Transverse colon (tissue), 4 donors: ENCODE results near the gene MUC21. TPM values are rescaled to one million over a fixed set of nuclear protein-coding genes. Genes with fewer than 3 reads are reported as not detected.

Experiments
- DNase-seq: peaks from one replicate; pipeline ENCODE4 v3.0.0-alpha.2; 2019
- H3K27ac ChIP-seq, 4 donors: fragments of 200-600 bp; sonication (generic); 2 replicates each; pipeline ENCODE4 v1.5.1; 2016 to 2018; ENCODE audit warnings: inconsistent platforms in 4 of 4
- H3K27me3 ChIP-seq: fragments of 200-600 bp; sonication (generic); 2 replicates; pipeline ENCODE4 v1.5.1; 2017; ENCODE audit warnings: inconsistent platforms
- H3K36me3 ChIP-seq, 4 donors: fragments of 200-600 bp; sonication (generic); 2 replicates each; pipeline ENCODE4 v1.5.1; 2017 to 2019; ENCODE audit warnings: inconsistent platforms in 4 of 4
- H3K4me1 ChIP-seq, 4 donors: fragments of 200-600 bp; sonication (generic); 2 replicates each; pipeline ENCODE4 v1.5.1; 2017 to 2020; ENCODE audit warnings: inconsistent platforms in 4 of 4
- H3K4me3 ChIP-seq, 4 donors: fragments of 200-600 bp; sonication (generic); 1 replicate in 1 of 4; 2 replicates in 3 of 4; pipeline versions ENCODE4 v1.5.1 to v1.6.1; 2017 to 2019; ENCODE audit warnings: inconsistent platforms in 4 of 4
- H3K9me3 ChIP-seq, 2 donors: fragments of 200-600 bp; sonication (generic); 2 replicates each; pipeline ENCODE4 v1.5.1; 2017 to 2019; ENCODE audit warnings: inconsistent platforms in 2 of 2
- CTCF ChIP-seq, 5 experiments: fragments of 200-600 bp in 3 of 5; fragments of 450-650 bp in 2 of 5; sonication (generic) in 3 of 5; IDR thresholded peaks; 1 replicate in 2 of 5; 2 replicates in 3 of 5; pipeline ENCODE4 v1.5.1; 2016 to 2017; ENCODE audit warnings: antibody characterized with exemption in 5 of 5, inconsistent platforms in 3 of 5, mild to moderate bottlenecking in 2 of 5, moderate library complexity in 1 of 5
- EP300 ChIP-seq: sonication (generic); formaldehyde crosslinking; IDR thresholded peaks from one replicate; pipeline ENCODE4 v1.6.1; 2017; ENCODE audit warnings: antibody characterized with exemption, low read depth
- POLR2A ChIP-seq: fragments of 450-650 bp; IDR thresholded peaks from one replicate; pipeline ENCODE4 v1.6.1; 2016; ENCODE audit warnings: antibody characterized with exemption, mild to moderate bottlenecking, moderate library complexity
- POLR2AphosphoS5 ChIP-seq, 3 donors: sonication (generic); formaldehyde crosslinking; IDR thresholded peaks; one replicate each; pipeline ENCODE4 v1.6.1; 2016; ENCODE audit warnings: antibody characterized with exemption in 3 of 3
- WGBS, 2 donors: methylation state at CpG; one replicate each; pipeline ENCODE4 v1.1.5; 2018; ENCODE audit warnings: low coverage in 1 of 2; 5-methylcytosine and 5-hydroxymethylcytosine counted together
- in situ Hi-C, 4 donors: fragments of 200-750 bp; cut with MboI; loops; one replicate each; pipeline versions ENCODE4 v1.15.0 to v1.15.1; 2017; ENCODE audit warnings: low sequenced_read_pairs in 3 of 4, low pct_ligation_motif_present in 1 of 4, low pct_unique_long_range_greater_than_20kb in 1 of 4
- intact Hi-C: fragments of 100-400 bp; cut with DNase I; formaldehyde crosslinking; loops from one replicate; pipeline ENCODE4 v1.15.1; 2023; ENCODE audit warnings: low total_unique reads
- total RNA-seq, 4 donors: library from RNA; depleted of rRNA; stranded (reverse); fragments of >200 nt; gene quantifications; one replicate each; pipeline ENCODE4 v1.1.0, GENCODE V29; 2016

Gene MUC21
- total RNA-seq = not detected

- in situ Hi-C loops = no loop called here
- intact Hi-C loops = no loop called here
- peaks cover 21% of the 10 kb centered on the region for H3K27me3 ChIP-seq
- H3K36me3 ChIP-seq = no peaks in the 10 kb centered on the region
- no peak within 1 kb of the TSS for H3K27ac ChIP-seq
- no peaks in the 10 kb centered on the region for H3K9me3 ChIP-seq
- peaks cover 0 to 5% (median 0%) of the 10 kb centered on the region in 4 donors for H3K4me1 ChIP-seq
- no peak for TF ChIP-seq CTCF (IDR thresholded peaks at IDR 0.05)
- no peak for TF ChIP-seq POLR2A
- TF ChIP-seq EP300 = no peak
- no peak for TF ChIP-seq POLR2AphosphoS5 (IDR thresholded peaks at IDR 0.05)
- DNase-seq = no peak
- no peak within 1 kb of the TSS for H3K4me3 ChIP-seq
- 48 to 58% methylated on average over 3 to 6 of the region's 6 CpGs for WGBS, 2 donors
Measured at GRCh38 chr6:30983439-30983838, at the start of gene MUC21. Gene MUC21, plus strand, starts transcription at chr6:30983718. Its CDS starts 241 bp downstream, at chr6:30983959.

- TF ChIP-seq EP300 (no peak), CTCF (IDR thresholded peaks at IDR 0.05) (no peak), POLR2AphosphoS5 (IDR thresholded peaks at IDR 0.05) (no peak), POLR2A (no peak)
- H3K27ac ChIP-seq = no peak overlapping the region
- 37% methylated on average over 3 of the region's 3 CpGs; no CpG with 5 or more reads in 1 of the 2 donors for WGBS, 2 donors
- DNase-seq = no peak
- intact Hi-C loops (no loop called here), in situ Hi-C loops (loop anchor here in 2 of 4 donors (10.0 to 25.0 kb wide), 2 partner anchors 110 to 127 kb away; no protein-coding TSS in a partner anchor)
- peaks cover 12% of the 10 kb centered on the region for H3K27me3 ChIP-seq
- H3K36me3 ChIP-seq = no peaks in the 10 kb centered on the region
- no peaks in the 10 kb centered on the region for H3K9me3 ChIP-seq
- no peak overlapping the region for H3K4me3 ChIP-seq
- no peaks in the 10 kb centered on the region for H3K4me1 ChIP-seq
Measured at GRCh38 chr6:30935018-30935417, 48.5 kb upstream of the MUC21 start.

- peaks cover 21% of the 10 kb centered on the region for H3K27me3 ChIP-seq
- no peaks in the 10 kb centered on the region for H3K4me1 ChIP-seq
- TF ChIP-seq POLR2A (no peak), EP300 (no peak), CTCF (IDR thresholded peaks at IDR 0.05) (no peak), POLR2AphosphoS5 (IDR thresholded peaks at IDR 0.05) (no peak)
- H3K4me3 ChIP-seq = no peak overlapping the region
- H3K9me3 ChIP-seq = no peaks in the 10 kb centered on the region
- WGBS, 2 donors = 81% methylated on average over 6 of the region's 6 CpGs; no CpG with 5 or more reads in 1 of the 2 donors
- intact Hi-C loops (no loop called here), in situ Hi-C loops (loop anchor here in 2 of 4 donors (10.0 to 25.0 kb wide), 2 partner anchors 108 to 125 kb away; no protein-coding TSS in a partner anchor)
- DNase-seq = no peak
- no peak overlapping the region for H3K27ac ChIP-seq
- H3K36me3 ChIP-seq = no peaks in the 10 kb centered on the region
Measured at GRCh38 chr6:30937265-30937664, 46.3 kb upstream of the MUC21 start.

- Histone ChIP-seq H3K9me3 (no peaks in the 10 kb centered on the region), H3K4me1 (no peaks in the 10 kb centered on the region), H3K27ac (no peak overlapping the region), H3K27me3 (peaks cover 31% of the 10 kb centered on the region), H3K4me3 (no peak overlapping the region), H3K36me3 (no peaks in the 10 kb centered on the region)
- intact Hi-C loops (no loop called here), in situ Hi-C loops (loop anchor here in 2 of 4 donors (10.0 to 25.0 kb wide), 2 partner anchors 106 to 124 kb away; no protein-coding TSS in a partner anchor)
- no peak for DNase-seq
- TF ChIP-seq POLR2AphosphoS5 (IDR thresholded peaks at IDR 0.05) (no peak), CTCF (IDR thresholded peaks at IDR 0.05) (no peak), POLR2A (no peak), EP300 (no peak)
- 77% methylated on average over 4 of the region's 4 CpGs; no CpG with 5 or more reads in 1 of the 2 donors for WGBS, 2 donors
Measured at GRCh38 chr6:30938730-30939129, 44.8 kb upstream of the MUC21 start.
